SW 1271 (cell line): ENCODE measurements around the gene RUNX1.

Experiments
- DNase-seq, 2 experiments: peaks; one replicate each; lab custom pipeline; 2025; lab: John Stamatoyannopoulos, UW

The RUNX1 gene

DNA sequence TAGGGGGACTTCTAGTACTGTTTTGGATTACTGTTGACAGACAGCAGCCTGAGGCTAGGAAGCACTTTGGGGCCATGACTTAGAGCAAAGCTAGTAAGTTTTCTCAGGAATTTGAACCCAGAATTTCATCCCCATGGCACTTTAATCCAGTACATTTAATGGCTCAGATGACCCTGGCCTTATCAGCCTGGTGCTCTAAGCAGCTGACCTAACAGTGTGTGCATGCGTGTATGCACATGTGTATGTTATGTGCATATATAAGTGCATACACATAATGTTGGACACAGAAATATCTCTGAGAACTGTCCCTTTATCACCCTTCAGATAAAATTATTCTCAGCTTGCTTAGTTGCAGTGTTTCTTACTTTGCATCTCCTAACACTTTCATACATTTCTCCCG, 265.3 kb downstream of the RUNX1 start:
- no peak for DNase-seq

DNA sequence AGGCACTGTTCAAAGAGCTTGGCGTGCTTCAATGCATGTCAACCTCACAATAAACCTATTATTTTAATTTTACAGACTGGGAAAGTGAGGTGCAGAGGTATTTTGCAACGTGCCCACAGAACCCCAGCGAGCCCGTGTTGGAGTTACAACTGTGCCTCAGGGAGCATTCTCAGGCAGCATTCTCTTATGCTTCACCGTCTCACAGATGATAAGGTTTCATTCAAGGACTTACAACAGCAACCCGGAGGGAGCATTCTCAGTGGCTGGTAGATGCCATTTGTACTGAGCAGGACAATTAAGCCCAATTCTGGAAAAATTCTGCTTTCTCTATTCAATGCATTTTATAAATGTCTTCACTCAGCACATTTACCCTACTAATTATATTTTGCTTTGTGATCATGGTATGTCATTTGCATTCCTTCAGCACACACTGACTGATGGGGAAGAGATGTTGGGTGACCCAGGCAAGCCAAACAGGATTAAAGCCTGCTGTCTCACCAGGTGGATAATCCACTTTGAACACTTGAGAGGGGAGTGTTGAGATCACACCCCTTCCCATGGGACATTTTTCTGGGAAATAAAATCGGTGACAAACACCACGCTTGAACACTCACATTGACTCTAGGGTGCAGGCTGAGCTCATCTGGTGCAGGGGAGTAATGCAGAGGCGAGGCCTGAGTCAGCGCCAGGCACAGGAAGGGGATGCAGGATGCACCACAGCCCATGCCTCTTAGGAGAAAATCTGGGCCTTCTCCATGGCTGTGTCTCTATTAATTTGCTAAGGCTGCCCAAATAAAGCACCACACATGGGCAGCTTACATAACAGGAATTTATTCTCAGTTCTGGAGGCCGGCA, 266.4 kb downstream of the RUNX1 start:
- no peak for DNase-seq

DNA sequence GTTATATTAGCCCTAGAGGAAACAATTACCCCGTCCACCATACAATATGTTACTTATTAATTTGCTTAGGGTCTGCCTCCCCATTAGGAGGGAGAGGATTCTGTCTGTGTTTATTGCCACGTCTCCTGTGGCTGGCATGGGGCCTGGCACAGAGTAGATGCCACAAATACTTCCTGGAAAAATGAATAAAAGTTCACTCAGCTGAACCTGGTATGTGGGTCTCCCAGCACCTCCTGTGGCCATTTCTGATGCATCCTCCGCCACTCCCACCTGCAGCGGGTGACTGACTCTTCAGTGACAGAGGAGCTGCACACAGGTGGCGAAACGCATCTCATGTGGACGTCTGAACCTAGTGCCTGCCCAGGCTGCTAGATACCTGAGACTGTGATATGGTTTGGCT, 267.6 kb downstream of the RUNX1 start:
- DNase-seq = no peak

DNA sequence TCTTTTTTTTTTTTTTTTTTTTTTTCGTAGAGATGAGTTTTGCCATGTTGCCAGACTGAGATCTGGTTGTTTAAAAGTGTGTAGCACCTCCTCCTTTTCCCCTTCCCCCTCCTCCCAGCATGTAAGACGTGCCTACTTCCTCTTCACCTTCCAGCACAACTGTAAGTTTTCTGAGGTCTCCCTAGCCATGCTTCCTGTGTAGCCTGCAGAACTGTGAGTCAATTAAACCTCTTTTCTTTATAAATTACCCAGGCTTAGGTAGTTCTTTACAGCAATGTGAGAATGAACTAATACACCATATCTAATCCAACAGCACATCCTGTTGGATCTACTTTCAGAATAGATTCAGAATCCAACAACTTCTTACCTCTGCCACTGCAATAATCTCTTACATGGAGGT, 269.2 kb downstream of the RUNX1 start:
- DNase-seq = no peak

DNA sequence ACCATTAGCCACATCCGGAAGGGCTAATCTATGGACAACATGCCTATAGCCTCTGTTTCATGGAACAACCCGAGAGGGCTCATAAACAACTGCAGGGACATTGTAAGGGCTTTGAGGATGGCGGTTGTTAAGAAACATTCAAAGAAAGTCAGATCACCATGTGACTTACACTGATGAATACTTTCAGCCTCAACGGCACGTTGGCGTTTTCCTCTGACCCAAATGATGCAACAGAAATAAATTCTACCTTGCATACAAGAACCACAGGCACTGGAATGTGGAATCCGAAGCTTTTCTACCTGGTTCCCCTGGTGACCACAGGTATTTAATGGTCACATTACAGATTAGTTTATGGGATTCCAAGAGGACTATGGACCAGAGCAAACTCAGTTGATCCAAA, 273.3 kb downstream of the RUNX1 start:
- DNase-seq = no peak

DNA sequence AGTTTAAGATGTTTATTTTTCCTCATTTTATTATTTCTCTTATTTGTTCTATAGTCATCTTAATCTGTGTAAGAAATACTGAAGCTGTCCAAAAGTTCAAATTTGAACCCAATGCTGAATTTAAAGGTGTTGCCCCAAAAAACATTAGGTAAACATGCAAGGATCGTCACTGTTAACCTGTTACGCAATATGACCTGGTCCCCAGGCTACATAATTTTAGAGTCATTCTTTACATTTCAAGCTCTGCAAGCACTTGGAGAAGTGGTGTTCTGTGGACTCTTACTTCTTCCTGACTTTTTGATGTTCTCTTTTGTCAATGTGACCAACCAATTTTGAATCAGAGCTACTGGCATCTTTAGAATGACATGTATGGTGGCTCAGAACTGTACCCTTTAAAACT, 274.4 kb downstream of the RUNX1 start:
- DNase-seq = no peak

DNA sequence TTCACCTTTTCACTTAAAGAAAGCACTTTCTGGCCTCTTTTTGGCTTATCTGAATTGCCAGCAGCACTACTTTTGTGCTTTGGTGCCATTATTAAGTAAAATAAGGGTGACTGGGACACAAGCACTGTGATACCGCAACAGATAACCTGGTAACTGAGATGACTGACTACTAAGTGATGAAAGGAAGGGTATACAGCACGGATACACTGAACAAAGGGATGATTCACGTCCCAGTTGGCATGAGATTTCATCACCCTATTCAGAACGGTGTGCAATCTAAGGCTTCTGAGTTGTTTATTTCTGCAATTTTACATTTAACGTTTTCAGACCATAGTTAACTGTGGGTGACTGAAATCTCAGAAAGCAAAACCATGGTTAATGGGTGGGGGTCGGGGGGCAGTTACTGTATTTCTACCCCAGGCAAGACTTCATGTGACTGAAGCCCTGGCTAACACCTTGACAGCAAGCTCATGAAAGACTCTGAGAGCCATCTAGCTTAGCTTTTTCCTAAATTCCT, 277.5 kb downstream of the RUNX1 start:
- DNase-seq = peak in 1 of 2 experiments; percentile 14

DNA sequence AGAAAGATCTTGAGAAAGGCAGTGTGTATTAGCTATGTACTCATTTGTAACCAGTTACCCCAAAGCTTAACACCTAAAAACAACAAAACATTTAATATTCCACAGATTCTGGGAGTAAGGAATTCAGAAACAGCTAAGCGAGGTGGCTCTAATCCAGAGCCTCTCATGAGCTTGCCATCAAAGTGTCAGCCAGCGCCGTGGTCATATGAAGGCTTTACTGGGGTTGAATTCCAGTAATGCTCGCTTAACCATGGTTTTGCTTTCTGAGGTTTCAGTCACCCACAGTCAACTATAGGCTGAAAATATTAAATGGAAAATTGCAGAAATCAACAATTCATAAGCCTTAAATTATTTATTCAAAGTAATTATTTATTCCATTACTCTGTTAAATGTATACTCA, 278.5 kb downstream of the RUNX1 start:
- no peak for DNase-seq

DNA sequence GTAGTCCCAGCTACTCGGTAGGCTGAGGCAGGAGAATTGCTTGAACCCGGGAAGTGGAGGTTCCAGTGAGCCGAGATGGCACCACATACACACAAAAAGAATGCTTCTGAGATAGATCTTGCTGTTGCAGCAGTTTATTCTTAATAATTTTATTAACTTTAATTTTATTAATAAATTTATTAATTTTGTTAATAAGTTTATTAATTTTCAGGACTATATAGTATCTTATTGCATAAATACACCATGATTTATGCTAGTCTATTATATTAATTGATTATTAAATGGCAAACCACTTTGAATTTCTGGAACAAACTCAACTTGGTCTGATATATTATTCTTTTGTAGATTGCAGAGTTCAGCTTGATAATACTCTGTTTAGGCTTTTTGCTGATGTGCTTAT, 280.8 kb downstream of the RUNX1 start:
- no peak for DNase-seq

DNA sequence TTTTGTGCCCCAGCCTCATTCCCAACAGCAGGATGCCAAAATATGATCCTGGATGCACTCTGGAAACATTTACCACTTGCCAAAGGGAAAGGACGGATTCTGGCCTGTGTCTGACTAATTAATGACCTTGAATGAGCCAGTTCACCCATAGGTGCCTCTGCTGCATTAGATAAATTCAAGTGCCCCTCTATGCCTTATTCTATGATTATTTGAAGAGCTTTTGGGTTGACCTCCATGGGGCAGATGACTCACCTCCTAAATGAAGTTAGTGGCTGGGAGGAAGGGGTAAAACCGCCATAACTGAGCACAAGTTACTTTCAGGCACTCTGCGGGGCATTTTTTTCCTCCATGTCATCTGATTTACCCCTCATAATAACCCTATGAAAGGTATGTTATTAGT, 282.2 kb downstream of the RUNX1 start:
- DNase-seq = no peak

DNA sequence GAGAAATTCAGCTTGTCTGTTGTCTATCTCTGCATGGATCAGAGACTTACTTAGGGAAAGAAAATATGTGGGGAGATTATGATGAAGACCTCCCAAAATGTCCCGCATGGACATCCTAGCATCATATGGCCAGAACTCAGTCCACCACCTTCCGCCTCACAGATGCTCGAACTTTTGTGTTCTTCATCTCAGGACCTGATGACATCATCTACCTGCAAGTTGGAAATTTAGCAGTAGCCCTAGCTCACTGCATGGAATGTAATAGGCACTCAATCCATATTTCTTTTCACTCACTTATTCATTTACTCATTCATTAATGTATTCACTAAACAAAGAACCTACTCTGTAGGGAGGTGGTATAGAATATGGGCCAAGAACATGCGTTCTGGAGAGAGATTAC, 283.5 kb downstream of the RUNX1 start:
- no peak for DNase-seq

DNA sequence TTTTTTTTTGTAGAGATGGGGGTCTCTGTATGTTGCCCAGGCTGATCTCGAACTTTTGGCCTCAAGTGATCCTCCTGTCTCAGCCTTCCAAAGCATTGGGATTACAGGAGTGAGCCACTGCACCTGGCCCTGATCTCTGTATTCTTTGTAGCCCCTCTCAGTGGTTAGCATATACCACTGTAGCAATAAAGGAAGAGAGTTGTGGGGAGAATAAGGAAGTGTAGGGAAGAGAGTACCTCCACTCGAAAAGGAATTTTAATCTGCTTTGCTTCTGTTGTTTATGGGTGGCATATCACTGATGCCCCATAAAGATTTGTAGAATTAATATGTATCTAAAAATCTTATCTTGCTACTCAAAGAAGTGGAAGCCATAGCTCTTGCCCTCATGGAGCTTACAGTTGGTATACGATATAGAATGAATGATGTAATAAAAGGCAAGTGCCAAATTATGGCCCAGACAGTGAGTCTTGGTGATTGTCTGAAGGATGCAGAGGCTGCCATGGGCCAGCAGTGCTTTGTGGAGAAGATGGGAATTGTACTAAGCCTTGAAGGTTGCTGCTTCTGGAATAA, 284.3 kb downstream of the RUNX1 start:
- no peak for DNase-seq

DNA sequence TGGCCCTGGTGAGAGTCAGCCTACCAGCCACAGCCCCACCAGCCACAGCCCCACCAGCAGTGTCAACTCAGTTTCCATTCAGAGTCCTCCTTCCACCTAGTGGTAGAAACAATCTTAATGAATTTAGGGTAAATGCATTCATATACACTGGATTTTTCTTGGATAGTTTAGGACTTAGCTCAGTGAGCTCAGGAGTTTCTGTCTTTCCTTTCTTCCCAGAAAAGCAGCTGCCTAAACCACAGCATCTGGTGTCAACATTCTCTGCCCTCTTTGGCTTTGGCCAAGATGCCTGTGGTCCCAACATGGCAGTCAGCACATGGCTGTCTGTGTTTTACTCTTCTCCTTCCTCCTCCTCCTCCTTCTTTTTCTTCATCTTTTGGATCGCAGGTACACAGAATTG, 286.3 kb downstream of the RUNX1 start:
- no peak for DNase-seq

DNA sequence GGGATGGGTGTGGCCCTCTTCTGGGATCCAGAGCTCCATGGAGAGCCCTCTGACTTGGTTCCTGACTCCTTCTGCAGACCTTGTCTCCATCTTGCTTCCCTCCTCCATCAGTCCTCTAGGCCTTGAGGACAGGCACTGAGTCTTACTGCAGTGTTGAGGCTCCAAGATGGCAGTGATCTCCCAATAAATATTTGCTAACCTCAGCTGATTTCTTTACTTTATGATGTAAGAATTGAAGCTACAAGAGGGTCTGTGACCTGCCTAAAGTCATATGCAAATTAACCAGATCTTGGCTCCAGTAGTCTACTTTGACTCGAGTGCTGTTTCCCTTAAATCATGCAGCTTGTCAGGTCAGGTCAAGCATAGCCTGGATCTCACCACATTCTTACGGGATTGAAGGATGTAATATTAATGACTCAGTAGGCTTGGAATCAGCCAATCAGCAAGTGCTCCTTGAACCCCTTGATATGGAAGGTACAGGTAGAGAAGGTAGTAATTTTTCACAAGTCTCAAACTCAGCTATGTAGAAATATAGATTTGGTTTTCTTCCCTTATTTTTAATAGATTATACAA, 287.3 kb downstream of the RUNX1 start:
- DNase-seq = no peak

DNA sequence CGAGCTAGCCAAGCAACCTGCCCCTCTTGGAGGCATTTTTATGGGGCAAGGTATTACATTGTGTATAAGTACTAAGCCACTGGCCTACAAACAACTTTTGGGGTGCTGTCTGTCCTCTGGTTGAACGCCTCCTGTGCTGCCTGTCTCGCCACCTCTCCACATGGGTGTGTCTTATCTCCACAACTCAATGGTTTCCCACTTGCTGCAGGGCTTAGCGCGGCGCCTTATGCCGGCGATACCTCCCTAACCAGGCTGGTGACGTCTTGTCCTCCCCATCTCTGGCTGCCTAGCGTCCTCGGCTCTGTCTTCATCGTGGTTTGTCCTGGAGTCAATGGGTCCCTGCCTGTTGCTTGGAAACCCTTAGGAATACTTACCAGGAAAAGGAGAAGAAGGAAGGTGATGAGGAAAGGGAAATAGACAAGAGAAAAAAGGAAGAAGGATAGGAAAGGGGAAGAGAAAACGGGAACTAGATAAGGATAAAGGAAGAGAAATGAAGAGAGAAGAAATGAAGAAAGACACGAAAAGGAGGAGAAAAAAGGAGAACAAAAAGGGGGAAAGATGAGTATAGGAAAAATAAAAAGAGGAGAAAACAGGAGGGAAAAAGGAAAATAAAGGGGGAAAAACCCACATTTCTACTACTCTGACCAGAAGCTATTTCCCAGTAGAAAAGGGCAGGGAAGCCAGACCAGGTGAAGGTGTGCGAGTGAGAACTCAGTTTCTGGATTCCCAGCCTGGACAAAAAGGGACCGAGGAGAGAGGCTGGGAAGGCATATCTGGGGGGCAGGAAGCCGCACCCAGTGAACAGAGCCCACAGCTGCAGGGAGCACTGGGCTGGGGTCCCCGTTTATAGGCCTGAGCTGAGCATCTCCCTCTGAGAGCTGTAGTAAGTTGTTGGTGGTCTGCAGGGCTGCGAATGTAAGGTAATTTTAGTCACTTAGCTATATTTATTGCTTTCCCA, 294.1 kb downstream of the RUNX1 start:
- no peak for DNase-seq

DNA sequence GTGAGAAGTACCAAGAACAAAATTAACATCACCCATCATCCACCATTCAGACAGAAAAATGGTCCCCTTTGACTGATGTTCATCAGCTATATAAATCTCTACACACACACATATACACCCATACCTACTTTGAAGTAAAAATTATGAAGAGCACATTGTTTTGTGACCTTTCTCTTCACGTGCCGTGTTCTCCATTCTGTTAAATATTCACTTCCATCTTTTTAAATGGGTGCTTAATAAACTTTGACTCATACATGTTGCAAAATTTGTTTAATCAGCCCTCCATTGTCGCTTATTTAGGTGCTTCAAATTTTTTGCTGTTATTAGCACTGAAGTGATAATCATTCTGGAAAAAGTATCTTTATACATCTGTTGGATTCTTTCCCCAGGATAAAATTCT, 300.2 kb downstream of the RUNX1 start:
- no peak for DNase-seq

DNA sequence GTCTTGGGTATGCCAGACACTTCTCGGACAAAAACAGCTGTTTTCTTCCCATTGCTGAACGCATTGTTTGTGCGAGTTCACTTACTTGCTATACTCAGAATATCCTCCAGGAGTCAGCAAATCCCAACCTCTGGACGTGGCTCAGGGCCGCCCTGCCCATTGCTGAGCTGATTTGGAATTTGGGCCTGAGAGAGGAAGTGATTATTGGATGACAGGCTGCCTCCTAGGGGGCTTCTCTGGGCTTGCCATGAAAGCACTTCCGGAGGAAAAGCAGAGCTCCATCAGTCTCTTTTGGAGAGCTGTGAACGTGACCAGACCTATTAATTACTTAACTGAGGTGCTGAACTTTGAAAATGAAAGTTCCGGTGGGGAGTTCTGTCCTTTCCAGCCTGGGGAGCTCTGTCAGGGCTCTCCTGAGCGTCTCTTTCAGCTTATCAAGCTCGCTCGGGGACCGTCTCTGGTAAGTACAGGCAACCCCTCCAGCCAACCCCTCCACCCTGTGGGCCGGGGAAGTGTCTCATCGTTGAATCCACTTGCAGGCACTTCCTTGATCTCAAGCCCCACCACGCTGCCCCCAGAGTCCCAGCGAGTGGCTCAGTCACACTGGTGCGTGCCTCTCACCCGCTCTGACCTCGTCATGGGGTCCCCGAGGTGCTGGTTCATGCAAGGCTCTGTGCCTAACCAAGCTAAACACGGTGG, 303.4 kb downstream of the RUNX1 start:
- DNase-seq = peak; percentile 46 to 74

DNA sequence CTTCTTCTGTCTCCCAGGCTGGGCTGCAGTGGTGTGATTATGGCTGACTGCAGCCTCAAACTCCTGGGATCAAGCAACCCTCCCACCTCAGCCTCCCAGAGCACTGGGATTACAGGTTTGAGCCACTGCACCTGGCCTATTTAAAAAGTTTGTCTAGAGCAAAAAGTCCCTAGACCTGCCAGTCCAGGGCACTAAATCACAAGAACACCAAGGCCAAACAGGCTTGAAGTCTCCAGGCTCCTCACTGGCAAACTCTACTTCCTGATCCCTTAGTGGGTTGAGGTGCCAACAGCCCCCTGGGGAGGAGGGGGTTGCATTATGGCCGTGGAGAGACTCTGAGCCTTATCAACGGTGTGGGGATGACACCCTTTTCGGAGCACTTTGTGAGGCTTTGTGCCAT, 304.3 kb downstream of the RUNX1 start:
- no peak for DNase-seq

DNA sequence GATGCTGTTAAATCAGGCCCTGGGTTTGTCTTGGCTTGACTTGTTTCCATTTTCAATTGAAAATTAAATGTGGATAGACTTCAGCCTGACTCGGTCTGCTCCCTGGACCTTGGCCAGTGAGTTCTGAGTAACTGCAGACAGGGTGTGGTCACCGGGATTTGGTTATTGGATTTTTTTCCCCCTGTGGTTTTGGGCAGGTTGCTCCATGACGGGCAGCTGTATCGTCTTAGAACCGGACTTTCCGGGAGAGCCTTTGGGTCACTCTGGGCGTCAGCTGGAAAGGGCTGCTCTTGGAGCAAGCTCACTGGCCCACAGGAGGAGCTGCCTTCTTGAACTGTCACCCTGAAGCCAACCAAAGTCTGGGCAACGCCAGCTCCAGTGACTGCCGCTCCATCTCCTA, 305.3 kb downstream of the RUNX1 start:
- DNase-seq = no peak

DNA sequence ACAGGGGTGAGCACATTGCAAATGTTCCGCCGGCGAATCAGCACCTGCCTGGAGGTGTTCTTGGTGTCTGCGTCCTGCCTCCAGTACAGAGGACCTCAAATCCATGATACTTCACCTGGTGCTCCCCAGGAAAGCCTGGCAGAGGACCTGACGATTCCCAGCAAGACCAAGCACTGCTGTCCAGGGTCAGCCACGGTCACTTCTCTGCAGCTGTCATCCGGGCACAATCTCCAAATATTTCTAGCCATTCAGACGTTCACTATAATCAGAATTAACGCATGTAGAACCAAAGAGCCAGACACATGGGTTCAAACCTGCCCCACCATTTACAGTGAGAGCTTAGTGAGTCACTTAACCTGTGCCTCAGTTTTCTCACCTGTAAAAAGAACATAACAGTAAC, 305.8 kb downstream of the RUNX1 start:
- DNase-seq = no peak

DNA sequence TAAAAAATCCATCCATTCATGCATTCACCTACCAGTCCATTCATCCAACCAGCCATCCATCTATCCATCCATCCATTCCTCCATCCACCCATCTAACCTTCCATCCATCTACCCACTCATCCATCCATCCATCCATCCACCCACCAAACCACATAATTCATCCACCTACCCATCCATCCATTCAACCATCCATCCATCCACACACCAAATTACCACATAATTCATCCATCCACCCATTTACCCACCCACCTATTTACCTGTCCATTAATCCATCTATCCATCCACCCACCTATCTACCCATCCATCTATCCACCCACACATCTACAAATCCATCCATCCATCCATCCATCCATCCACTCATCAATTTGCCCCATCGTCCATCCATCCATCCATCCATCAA, 308.9 kb downstream of the RUNX1 start:
- DNase-seq = no peak
